HFF-Myc (cell line): ENCODE measurements around the gene RAB37.

Experiments
- DNase-seq: peaks from one replicate; pipeline ENCODE4 v3.0.0-alpha.2; 2011; ENCODE audit warnings: low read depth; ENCODE audit errors: extremely low read depth
- H3K4me3 ChIP-seq: replicated peaks from 2 replicates; pipeline ENCODE4 v1.5.1; 2011; ENCODE audit warnings: low read depth, mild to moderate bottlenecking, control low read depth, low read length
- CTCF ChIP-seq: IDR thresholded peaks from 2 replicates; pipeline ENCODE4 v1.5.1; 2012; ENCODE audit warnings: mild to moderate bottlenecking, low read depth, low read length, control low read depth; ENCODE audit errors: missing control alignments

The RAB37 gene

GRCh38 chr17:74738051-74738996 is 1.3 kb downstream of the RAB37 start:
- no peak for DNase-seq
- H3K4me3 ChIP-seq = no peak overlapping the region
- TF ChIP-seq CTCF = no peak

- no peak for TF ChIP-seq CTCF
- no peak for DNase-seq
- no peak overlapping the region for H3K4me3 ChIP-seq
Measured at GRCh38 chr17:74739227-74739831, 2.3 kb downstream of the RAB37 start.

GRCh38 chr17:74740173-74740572 is 3.1 kb downstream of the RAB37 start:
- no peak for DNase-seq
- TF ChIP-seq CTCF = no peak
- H3K4me3 ChIP-seq = no peak overlapping the region

GRCh38 chr17:74740641-74741387 is 3.8 kb downstream of the RAB37 start:
- no peak for DNase-seq

GRCh38 chr17:74742153-74742515 is 5.1 kb downstream of the RAB37 start:
- no peak overlapping the region for H3K4me3 ChIP-seq
- DNase-seq = no peak
- no peak for TF ChIP-seq CTCF

More at GRCh38 chr17:74740641-74741387, 3.8 kb downstream of the RAB37 start:
- H3K4me3 ChIP-seq = no peak overlapping the region
- TF ChIP-seq CTCF = no peak

- no peak overlapping the region for H3K4me3 ChIP-seq
- DNase-seq = no peak
Measured at GRCh38 chr17:74742978-74743545, 6.0 kb downstream of the RAB37 start.

More at GRCh38 chr17:74742978-74743545, 6.0 kb downstream of the RAB37 start:
- no peak for TF ChIP-seq CTCF
